ENCODE data around the gene MYH3.

GRCh38 chr17:10608244-10608643, 48.9 kb downstream of the MYH3 start:
- TF ChIP-seq POLR2A (IDR thresholded peaks at IDR 0.05; ENCODE audit: low read length), result no peak
- no peak for TF ChIP-seq GATA1 (IDR thresholded peaks at IDR 0.05; ENCODE audit: low read depth, low read length)

All from erythroblast (primary cell).